HEK293T (cell line): ENCODE measurements around the gene GALNT12.

ENCODE experiments used
- CTCF ChIA-PET: fragments of 350-600 bp; formaldehyde crosslinking; extraction: SDS; loops from one replicate; lab custom pipeline; 2021; ENCODE audit warnings: antibody characterized with exemption, inconsistent platforms; lab: Yijun Ruan, JAX
- POLR2A ChIA-PET: fragments of 350-600 bp; formaldehyde crosslinking; extraction: SDS; loops from one replicate; lab custom pipeline; 2020; ENCODE audit warnings: antibody characterized with exemption, inconsistent platforms; lab: Yijun Ruan, JAX
- DNase-seq: peaks from one replicate; pipeline ENCODE4 v3.0.0; 2012; ENCODE audit warnings: mixed read lengths; ENCODE audit errors: extremely low spot score
- ARNT ChIP-seq: fragments of 450-650 bp; IDR thresholded peaks from 2 replicates; pipeline ENCODE4 v1.6.1; 2017; ENCODE audit warnings: mild to moderate bottlenecking
- BHLHE40 ChIP-seq: fragments of 450-650 bp; IDR thresholded peaks from 2 replicates; pipeline ENCODE4 v1.6.1; 2016; ENCODE audit warnings: mild to moderate bottlenecking, moderate library complexity, borderline replicate concordance
- CTBP1 ChIP-seq: fragments of 450-650 bp; IDR thresholded peaks from 2 replicates; pipeline ENCODE4 v1.6.1; 2016; ENCODE audit warnings: borderline replicate concordance
- ELF4 ChIP-seq: fragments of 450-650 bp; IDR thresholded peaks from 2 replicates; pipeline ENCODE4 v1.6.1; 2017; ENCODE audit warnings: antibody characterized with exemption
- FOXA1 ChIP-seq: fragments of 450-650 bp; IDR thresholded peaks from 2 replicates; pipeline ENCODE4 v1.6.1; 2016; ENCODE audit warnings: mild to moderate bottlenecking
- FOXK2 ChIP-seq: fragments of 450-650 bp; IDR thresholded peaks from 2 replicates; pipeline ENCODE4 v1.6.1; 2016; ENCODE audit warnings: mild to moderate bottlenecking
- FOXM1 ChIP-seq: fragments of 450-650 bp; IDR thresholded peaks from 2 replicates; pipeline ENCODE4 v1.6.1; 2017; ENCODE audit warnings: mild to moderate bottlenecking, borderline replicate concordance
- HDGF ChIP-seq: fragments of 450-650 bp; IDR thresholded peaks from 2 replicates; pipeline ENCODE4 v1.6.1; 2017; ENCODE audit warnings: antibody characterized with exemption, borderline replicate concordance
- L3MBTL2 ChIP-seq: fragments of 450-650 bp; conservative IDR thresholded peaks from 2 replicates; pipeline ENCODE4 v1.6.1; 2016; ENCODE audit warnings: mild to moderate bottlenecking
- LEF1 ChIP-seq: fragments of 450-650 bp; IDR thresholded peaks from 2 replicates; pipeline ENCODE4 v1.6.1; 2017; ENCODE audit warnings: mild to moderate bottlenecking, borderline replicate concordance
- NFRKB ChIP-seq: fragments of 450-650 bp; IDR thresholded peaks from 2 replicates; pipeline ENCODE4 v1.6.1; 2016; ENCODE audit warnings: mild to moderate bottlenecking, moderate library complexity
- SP1 ChIP-seq: fragments of 450-650 bp; IDR thresholded peaks from 2 replicates; pipeline ENCODE4 v1.6.1; 2017
- SUZ12 ChIP-seq: fragments of 450-650 bp; IDR thresholded peaks from 2 replicates; pipeline ENCODE4 v1.6.1; 2016; ENCODE audit warnings: mild to moderate bottlenecking
- TARDBP ChIP-seq: fragments of 450-650 bp; IDR thresholded peaks from 2 replicates; pipeline ENCODE4 v1.6.1; 2016
- ZNF384 ChIP-seq: fragments of 450-650 bp; IDR thresholded peaks from 2 replicates; pipeline ENCODE4 v1.6.1; 2016
- TF ChIP-seq, protein P1 (sequence below): fragments of 450-650 bp; IDR thresholded peaks from 2 replicates; pipeline ENCODE4 v1.6.1; 2016

Gene GALNT12

DNA sequence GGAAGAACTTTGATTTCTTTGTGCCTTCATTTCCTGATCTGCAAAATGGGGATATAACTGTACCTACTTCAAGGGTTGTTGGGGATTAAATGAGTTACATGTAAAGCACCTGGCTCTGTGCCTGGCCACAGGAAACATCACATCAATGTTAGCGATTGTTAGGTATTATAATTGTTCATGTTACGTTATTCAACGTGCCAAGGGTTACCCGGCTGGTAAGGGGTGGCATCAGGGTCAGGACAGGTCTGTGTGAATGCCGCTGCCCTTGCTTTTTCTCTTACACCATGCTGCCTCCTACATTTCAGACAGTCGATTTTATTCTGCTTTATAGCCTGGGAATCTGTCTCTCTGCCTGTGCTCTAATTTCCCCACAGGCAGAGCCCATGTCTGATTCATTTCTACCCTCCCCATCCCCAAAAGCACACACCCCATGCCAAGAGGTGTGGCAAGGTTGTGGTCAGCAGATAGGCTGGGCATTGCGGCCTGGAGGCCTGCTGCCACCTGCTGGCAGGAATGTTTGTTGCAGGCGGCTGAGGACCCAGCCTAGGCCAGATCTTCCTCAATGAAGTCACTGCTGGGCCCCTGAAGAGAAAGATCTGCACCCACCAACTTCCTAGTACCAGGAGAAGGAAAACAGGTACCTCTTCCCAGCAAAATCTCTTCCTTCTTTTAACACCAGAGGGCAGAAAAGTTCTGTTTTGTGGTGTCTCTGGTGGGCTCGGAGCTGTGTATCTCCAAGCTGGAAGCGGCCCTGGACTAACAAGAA lies 16.4 kb upstream of the GALNT12 start:
- CTCF ChIA-PET, result interaction anchor here (0.9 to 1.4 kb wide), 3 partner anchors 15 to 18 kb away, joined by 3 to 6 read pairs (median 4); no protein-coding TSS in a partner anchor
- TF ChIP-seq SP1, result no peak
- no peak for TF ChIP-seq ZNF384
- TF ChIP-seq L3MBTL2, result no peak
- TF ChIP-seq, protein P1, sequence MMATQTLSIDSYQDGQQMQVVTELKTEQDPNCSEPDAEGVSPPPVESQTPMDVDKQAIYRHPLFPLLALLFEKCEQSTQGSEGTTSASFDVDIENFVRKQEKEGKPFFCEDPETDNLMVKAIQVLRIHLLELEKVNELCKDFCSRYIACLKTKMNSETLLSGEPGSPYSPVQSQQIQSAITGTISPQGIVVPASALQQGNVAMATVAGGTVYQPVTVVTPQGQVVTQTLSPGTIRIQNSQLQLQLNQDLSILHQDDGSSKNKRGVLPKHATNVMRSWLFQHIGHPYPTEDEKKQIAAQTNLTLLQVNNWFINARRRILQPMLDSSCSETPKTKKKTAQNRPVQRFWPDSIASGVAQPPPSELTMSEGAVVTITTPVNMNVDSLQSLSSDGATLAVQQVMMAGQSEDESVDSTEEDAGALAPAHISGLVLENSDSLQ, result no peak
- no peak for TF ChIP-seq LEF1
- TF ChIP-seq ELF4, result no peak
- no peak for TF ChIP-seq FOXA1
- no peak for TF ChIP-seq HDGF
- no peak for TF ChIP-seq CTBP1
- no peak for TF ChIP-seq BHLHE40
- TF ChIP-seq TARDBP, result no peak
- TF ChIP-seq ARNT, result no peak
- no peak for TF ChIP-seq NFRKB
- peak; percentile 83 for DNase-seq
- POLR2A ChIA-PET, result no interaction called here

DNA sequence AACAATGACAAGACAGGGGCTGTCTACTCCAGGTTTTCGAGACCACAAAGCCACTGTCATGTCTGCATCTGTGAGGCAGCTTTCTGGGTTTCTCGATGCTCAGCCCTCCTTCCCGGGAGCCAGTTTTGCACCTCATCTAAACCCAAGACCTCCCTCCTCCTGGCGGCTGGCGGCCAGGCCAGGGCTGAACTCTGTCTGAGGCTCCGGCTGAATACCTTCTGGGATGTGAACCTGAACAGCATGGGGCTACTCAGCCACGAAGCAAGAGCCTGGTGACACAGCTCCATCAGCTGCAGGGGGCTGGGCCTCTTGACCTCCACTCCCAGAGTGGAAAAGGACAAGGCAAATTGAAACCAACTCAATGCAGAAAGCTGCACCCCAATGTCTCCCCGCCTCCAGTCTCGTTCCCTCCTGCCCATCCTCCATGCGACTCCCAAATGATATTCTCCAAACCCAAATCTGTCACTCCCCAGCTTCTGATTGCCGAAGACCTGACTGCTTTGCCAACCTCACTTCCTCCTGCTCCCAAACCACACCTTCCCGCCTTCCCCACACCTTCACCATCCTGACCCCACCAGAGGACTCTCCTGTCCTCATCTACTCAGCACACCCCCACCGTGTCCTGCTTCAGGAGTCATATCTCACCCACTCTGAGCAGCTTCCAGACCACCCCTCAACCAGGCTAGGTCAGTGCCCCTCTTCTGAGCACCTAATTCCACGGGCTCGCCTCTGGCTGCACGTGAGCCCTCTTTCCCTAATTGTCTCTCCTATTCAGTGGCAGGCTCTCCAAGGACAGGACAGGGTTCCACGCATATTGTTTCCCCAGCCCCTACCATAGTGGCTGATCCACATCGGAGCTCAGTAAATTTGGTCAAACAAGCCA lies 15.6 kb upstream of the GALNT12 start:
- TF ChIP-seq L3MBTL2, result no peak
- no peak for TF ChIP-seq HDGF
- TF ChIP-seq, protein P1, result no peak
- TF ChIP-seq CTBP1, result no peak
- no peak for TF ChIP-seq SUZ12
- no peak for TF ChIP-seq BHLHE40
- no peak for TF ChIP-seq FOXK2
- no peak for TF ChIP-seq ELF4
- TF ChIP-seq FOXM1, result no peak
- TF ChIP-seq LEF1, result no peak
- no peak for TF ChIP-seq ZNF384
- TF ChIP-seq SP1, result no peak
- TF ChIP-seq TARDBP, result no peak
- TF ChIP-seq NFRKB, result no peak
- no peak for TF ChIP-seq FOXA1
- no peak for TF ChIP-seq ARNT

DNA sequence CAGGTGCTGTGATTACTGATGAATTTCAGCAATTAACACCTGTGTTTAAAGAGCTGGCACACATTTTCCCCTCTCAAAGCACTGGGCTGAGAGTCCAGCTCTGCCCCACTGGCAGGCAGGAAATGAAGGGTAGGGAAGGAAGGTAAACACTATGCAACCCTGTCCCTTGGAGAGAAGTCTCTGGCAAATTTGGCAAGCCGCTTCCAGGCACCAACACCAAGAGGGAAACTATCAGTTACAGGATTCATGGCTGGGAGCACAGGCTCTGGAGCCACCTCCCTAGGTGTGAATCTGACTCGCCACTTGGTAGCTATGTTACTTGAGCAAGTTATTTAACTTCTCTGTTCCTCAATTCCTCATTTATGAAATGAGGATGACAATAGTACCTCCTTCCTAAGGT lies 14.4 kb upstream of the GALNT12 start:
- ChIA-PET CTCF (interaction anchor here (0.9 kb wide), 1 partner anchor 63 kb away, joined by 3 read pairs; no protein-coding TSS in a partner anchor), POLR2A (no interaction called here)
- DNase-seq, result no peak
- TF ChIP-seq NFRKB (no peak), ARNT (no peak), LEF1 (no peak)

More for the DNA sequence above, 15.6 kb upstream of the GALNT12 start:
- DNase-seq, result no peak
- ChIA-PET POLR2A (no interaction called here), CTCF (interaction anchor here (0.9 to 1.4 kb wide), 3 partner anchors 16 to 62 kb away, joined by 3 to 6 read pairs (median 3); no protein-coding TSS in a partner anchor)

DNA sequence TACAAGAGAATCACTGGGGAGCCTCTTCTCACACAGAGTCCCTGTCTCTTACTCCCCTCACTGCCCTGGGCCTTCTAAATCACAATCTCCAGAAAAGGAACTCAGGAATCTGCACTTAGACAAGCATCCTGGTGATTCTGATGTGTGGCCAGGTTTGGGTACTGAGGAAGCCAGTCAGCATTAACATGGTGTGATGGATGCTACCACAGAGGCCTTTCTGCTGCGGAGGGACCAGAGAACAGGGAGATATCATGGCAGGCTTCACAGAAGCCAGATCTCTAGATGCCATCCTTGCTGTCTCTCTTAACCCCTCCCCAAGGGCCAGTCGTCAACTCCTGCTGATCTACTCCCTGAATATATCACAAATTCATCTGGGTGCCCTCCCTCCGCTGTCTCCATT lies 12.7 kb upstream of the GALNT12 start:
- TF ChIP-seq FOXK2 (no peak), NFRKB (no peak), TARDBP (no peak), L3MBTL2 (no peak), LEF1 (no peak), ZNF384 (no peak), CTBP1 (no peak), ELF4 (no peak)
- TF ChIP-seq, protein P1, result no peak
- ChIA-PET CTCF (no interaction called here), POLR2A (interaction anchor here (0.8 kb wide), 1 partner anchor 11 kb away, joined by 3 read pairs; no protein-coding TSS in a partner anchor)
- no peak for DNase-seq

DNA sequence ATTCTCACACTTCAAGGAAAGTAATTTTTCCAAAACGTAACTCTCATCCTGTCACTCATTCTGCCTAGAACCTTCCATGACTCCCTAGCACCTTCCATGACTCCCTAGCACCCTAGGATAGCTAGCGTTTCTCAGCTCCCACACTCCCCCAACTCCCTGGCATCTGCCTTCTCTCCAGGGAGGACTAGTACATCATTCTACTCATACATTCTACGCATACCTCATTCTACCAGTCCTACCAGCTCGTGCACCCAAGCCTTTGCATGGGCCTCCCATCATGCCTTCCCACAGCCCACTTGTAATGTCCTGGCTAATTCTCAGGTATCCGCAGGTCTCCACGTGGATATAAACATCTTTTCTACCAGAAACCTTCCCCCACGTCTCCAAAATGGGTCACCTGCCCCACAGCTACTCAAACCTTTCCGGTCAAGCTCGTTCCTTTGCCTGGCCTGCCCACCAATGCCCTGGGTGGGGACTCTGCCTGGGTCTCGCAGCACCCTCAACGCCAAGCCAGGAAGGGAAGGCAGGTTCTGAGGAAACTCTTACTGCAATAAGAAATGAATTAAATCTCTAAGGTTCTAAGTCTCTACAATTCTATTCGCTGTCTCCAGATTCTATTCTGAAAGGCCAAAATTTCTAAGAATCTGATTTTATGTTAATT lies 12.0 kb upstream of the GALNT12 start:
- CTCF ChIA-PET, result no interaction called here
- no peak for DNase-seq
- TF ChIP-seq FOXK2 (no peak), SUZ12 (no peak), ARNT (no peak), FOXA1 (no peak), LEF1 (no peak), HDGF (no peak), TARDBP (no peak), ZNF384 (no peak)
- POLR2A ChIA-PET, result interaction anchor here (0.8 kb wide), 1 partner anchor 10 kb away, joined by 3 read pairs; no protein-coding TSS in a partner anchor
